GM12878 (cell line): ENCODE measurements around the gene FOXD2. TPM values are rescaled to one million over a fixed set of nuclear protein-coding genes. Genes with fewer than 3 reads are reported as not detected.

ENCODE experiments used
- ATAC-seq: fragments of 200-7000 bp; cut with Tn5 transposase; 3 replicates; pipeline ENCODE4 v1.9.1; 2020; ENCODE audit warnings: mild to moderate bottlenecking, moderate library complexity
- BruUV-seq: library from RNA; stranded (reverse); fragments of 400-500 nt; replicated peaks from 2 replicates; lab custom pipeline; 2021; lab: Mats Ljungman, UMichigan
- CTCF ChIA-PET: fragments of 300-600 bp; sonication (Branson Sonifier 250); formaldehyde crosslinking; extraction: SDS; loops from one replicate; lab custom pipeline; 2021; ENCODE audit warnings: inconsistent platforms; lab: Yijun Ruan, JAX
- POLR2A ChIA-PET: fragments of 350-600 bp; formaldehyde crosslinking; extraction: SDS; loops from one replicate; lab custom pipeline; 2021; ENCODE audit warnings: inconsistent platforms; lab: Charles Lee
- RAD21 ChIA-PET: fragments of 300-600 bp; sonication (Branson Sonifier 250); formaldehyde crosslinking; loops from one replicate; lab custom pipeline; 2023; ENCODE audit warnings: antibody characterized with exemption; ENCODE audit not compliant: unreplicated experiment; lab: Charles Lee
- SMC1A ChIA-PET: fragments of 300-600 bp; sonication (Branson Sonifier 250); formaldehyde crosslinking; loops from one replicate; lab custom pipeline; 2023; ENCODE audit not compliant: unreplicated experiment, uncharacterized antibody; lab: Charles Lee
- DNase-seq: peaks from one replicate; pipeline ENCODE4 v3.0.0-alpha.2; 2011; ENCODE audit warnings: low read depth, low spot score
- FAIRE-seq: peaks from 3 replicates; lab custom pipeline; 2011; peaks lifted over from hg19 to GRCh38; lab: Jason Lieb, UNC
- H2AFZ ChIP-seq: 2 replicates; pipeline ENCODE4 v1.6.0; 2011; ENCODE audit warnings: low read depth, low read length, control low read depth; ENCODE audit not compliant: control insufficient read depth
- H3K27ac ChIP-seq: 2 replicates; pipeline ENCODE4 v1.5.1; 2011; ENCODE audit warnings: control low read depth; ENCODE audit not compliant: control insufficient read depth, insufficient read depth
- H3K27me3 ChIP-seq, 2 experiments: replicated peaks in 1 of 2; 2 replicates each; pipeline versions ENCODE4 v1.6.0 to v1.6.1; 2011; ENCODE audit warnings: low read length in 1 of 2; ENCODE audit not compliant: control insufficient read depth in 2 of 2, insufficient read depth in 2 of 2
- H3K36me3 ChIP-seq, 2 experiments: 2 replicates each; pipeline ENCODE4 v1.5.1; 2011; ENCODE audit warnings: low read length in 1 of 2; ENCODE audit not compliant: control insufficient read depth in 2 of 2, insufficient read depth in 2 of 2
- H3K4me1 ChIP-seq: 2 replicates; pipeline ENCODE4 v1.6.1; 2011; ENCODE audit warnings: mild to moderate bottlenecking, low read length, moderate library complexity, mixed read lengths; ENCODE audit not compliant: control insufficient read depth, insufficient read depth
- H3K4me2 ChIP-seq: 2 replicates; pipeline ENCODE4 v1.6.0; 2011; ENCODE audit warnings: control low read depth; ENCODE audit not compliant: control insufficient read depth, insufficient read depth
- H3K4me3 ChIP-seq: fragments of 200-600 bp; sonication (generic); 2 replicates; pipeline ENCODE4 v1.5.1; 2016
- H3K79me2 ChIP-seq: 2 replicates; pipeline ENCODE4 v1.6.0; 2011; ENCODE audit warnings: low read length; ENCODE audit not compliant: control insufficient read depth, insufficient read depth
- H3K9ac ChIP-seq: 2 replicates; pipeline ENCODE4 v1.8.0; 2011; ENCODE audit warnings: low read length, control low read depth, mixed read lengths; ENCODE audit not compliant: control insufficient read depth, insufficient read depth
- H3K9me3 ChIP-seq: replicated peaks from 3 replicates; pipeline ENCODE4 v1.5.1; 2011; ENCODE audit warnings: mild to moderate bottlenecking, low read length; ENCODE audit not compliant: control insufficient read depth, insufficient read depth
- H4K20me1 ChIP-seq: 2 replicates; pipeline ENCODE4 v1.6.0; 2011; ENCODE audit not compliant: control insufficient read depth, insufficient read depth
- EGR1 ChIP-seq, 2 experiments: IDR thresholded peaks; 1 replicate in 1 of 2; 2 replicates in 1 of 2; pipeline ENCODE4 v1.6.1; 2011 to 2012; ENCODE audit warnings: low read depth in 2 of 2, low read length in 2 of 2, borderline replicate concordance in 1 of 2, mild to moderate bottlenecking in 1 of 2, moderate library complexity in 1 of 2
- EZH2 ChIP-seq: IDR thresholded peaks from 2 replicates; pipeline ENCODE4 v1.6.1; 2012; ENCODE audit warnings: low read depth, mild to moderate bottlenecking, control low read depth, inconsistent platforms, low read length, borderline replicate concordance; ENCODE audit not compliant: control insufficient read depth
- MEF2B ChIP-seq: fragments of 450-650 bp; IDR thresholded peaks from 2 replicates; pipeline ENCODE4 v1.6.1; 2018; ENCODE audit warnings: mild to moderate bottlenecking, moderate library complexity; ENCODE audit not compliant: partially characterized antibody, poor library complexity, severe bottlenecking
- RFX5 ChIP-seq: IDR thresholded peaks from 2 replicates; pipeline ENCODE4 v1.6.1; 2011; ENCODE audit warnings: low read depth, low read length, improper control_type of control experiment
- SUZ12 ChIP-seq: fragments of 200-600 bp; sonication (generic); IDR thresholded peaks from one replicate; pipeline ENCODE4 v1.6.1; 2018; ENCODE audit warnings: antibody characterized with exemption, mild to moderate bottlenecking; ENCODE audit not compliant: unreplicated experiment
- WGBS: methylation state at CpG from one replicate; pipeline ENCODE4 v1.1.6; 2016; ENCODE audit warnings: low lambda C conversion rate; ENCODE audit not compliant: insufficient replicate concordance, insufficient coverage; ENCODE audit errors: missing lambda C conversion rate; 5-methylcytosine and 5-hydroxymethylcytosine counted together
- in situ Hi-C: fragments of 300-500 bp; cut with MboI; formaldehyde crosslinking; loops from 9 replicates; pipeline ENCODE4 v1.14.3; 2018; ENCODE audit warnings: mixed read lengths
- intact Hi-C: fragments of 100-400 bp; cut with micrococcal nuclease; formaldehyde crosslinking; loops from one replicate; pipeline ENCODE4 v1.14.2; 2022; ENCODE audit not compliant: unreplicated experiment
- polyA plus RNA-seq, 11 experiments: library from polyadenylated mRNA; depleted of rRNA in 4 of 11; unstranded in 6 of 11; stranded (reverse) in 5 of 11; fragments of >200 nt; fragmentation: Nextera tagmentation in 4 of 11; fragmentation: Illumina TruSeq in 1 of 11; extraction: Ambion mirVana in 4 of 11; extraction: Trizol in 1 of 11; gene quantifications; 1 replicate in 1 of 11; 2 replicates in 10 of 11; pipeline versions ENCODE4 v1.2.1 to v1.2.3, GENCODE V29; 2011 to 2016; ENCODE audit warnings: inconsistent platforms in 2 of 11, missing spikeins in 2 of 11, low read depth in 1 of 11
- total RNA-seq, 4 experiments: library from RNA; depleted of rRNA in 3 of 4; stranded (reverse); fragments of >200 nt in 3 of 4; fragmentation: Illumina TruSeq in 1 of 4; extraction: Trizol in 1 of 4; gene quantifications; 2 replicates each; pipeline versions ENCODE4 v1.2.1 to v1.2.3, GENCODE V29; 2013 to 2021

Gene FOXD2
- total and polyA plus RNA-seq, 10 of the 15 experiments (the other 5 are each of a cell fraction or from before 2014, with no cell fraction given) = under 0.01 to 0.27 (median 0.04) TPM; not detected in 1

- SMC1A ChIA-PET = no interaction called here
- Histone ChIP-seq H3K9ac (no peak overlapping the region), H3K27me3 (peaks cover 34 to 41% of the 10 kb centered on the region in 2 experiments), H3K9me3 (no peaks in the 10 kb centered on the region; the same call in 2 of the 3 replicates), H3K4me3 (no peak overlapping the region), H3K79me2 (no peaks in the 10 kb centered on the region), H4K20me1 (no peaks in the 10 kb centered on the region), H2AFZ (no peak overlapping the region), H3K36me3 (no peaks in the 10 kb centered on the region), H3K4me2 (peak overlapping the region; percentile 42; the same call in 1 of the 2 replicates), H3K4me1 (no peaks in the 10 kb centered on the region; the same call in 1 of the 2 replicates), H3K27ac (no peak overlapping the region)
- CTCF ChIA-PET = interaction anchor here (1.0 kb wide), 1 partner anchor 10 kb away, joined by 3 read pairs; no protein-coding TSS in a partner anchor
- DNase-seq (no peak), ATAC-seq (no peak), FAIRE-seq (no peak)
- no TSS peak for BruUV-seq
- POLR2A ChIA-PET = no interaction called here
- RAD21 ChIA-PET = no interaction called here
- TF ChIP-seq RFX5 = no peak
- 0 out of 2 replicates have a peak, but pooled peaks have one; percentile 24 for TF ChIP-seq EZH2
- in situ Hi-C loops (no loop called here), intact Hi-C loops (no loop called here)
- WGBS = 29% methylated on average over 15 of the region's 15 CpGs
Measured at GRCh38 chr1:47444297-47444561, 6.4 kb downstream of the FOXD2 start.

- H3K27me3 ChIP-seq = peaks cover 32 to 42% of the 10 kb centered on the region in 2 experiments
Measured at GRCh38 chr1:47444562-47445465, 7.0 kb downstream of the FOXD2 start.

More at GRCh38 chr1:47444562-47445465, 7.0 kb downstream of the FOXD2 start:
- no peaks in the 10 kb centered on the region for H3K79me2 ChIP-seq
- H3K4me3 ChIP-seq = no peak overlapping the region
- FAIRE-seq (no peak), DNase-seq (no peak), ATAC-seq (peak; percentile 48)
- H3K9me3 ChIP-seq = no peaks in the 10 kb centered on the region; the same call in 2 of the 3 replicates
- no peak for TF ChIP-seq MEF2B
- TF ChIP-seq EGR1 (IDR thresholded peaks at IDR 0.05; ENCODE audit: borderline replicate concordance in 1 of 2, low read depth in 2 of 2, low read length in 2 of 2) = no peak
- peak; percentile 86 for TF ChIP-seq SUZ12
- CTCF ChIA-PET = interaction anchor here (1.0 kb wide), 1 partner anchor 10 kb away, joined by 3 read pairs; no protein-coding TSS in a partner anchor
- intact Hi-C loops (no loop called here), in situ Hi-C loops (no loop called here)
- peak overlapping the region; percentile 42; the same call in 1 of the 2 replicates for H3K4me2 ChIP-seq
- H4K20me1 ChIP-seq = no peaks in the 10 kb centered on the region
- POLR2A ChIA-PET = no interaction called here
- no peaks in the 10 kb centered on the region for H3K36me3 ChIP-seq
- no TSS peak for BruUV-seq
- no peak overlapping the region for H3K9ac ChIP-seq
- WGBS = 11% methylated on average over 66 of the region's 73 CpGs
- no peak overlapping the region; the same call in 1 of the 2 replicates for H2AFZ ChIP-seq
- no peak overlapping the region for H3K27ac ChIP-seq
- SMC1A ChIA-PET = no interaction called here
- RAD21 ChIA-PET = no interaction called here
- H3K4me1 ChIP-seq = no peaks in the 10 kb centered on the region; the same call in 1 of the 2 replicates
